Left renal cortex interstitium (tissue), 4 donors: ENCODE measurements around the gene KRT38. TPM values are rescaled to one million over a fixed set of nuclear protein-coding genes. Genes with fewer than 3 reads are reported as not detected.
"Not testable (repeated sequence)": the region's sequence is repeated elsewhere in the genome, so short reads cannot be mapped to it uniquely, and the experiment has no call there.

ENCODE experiments used
- DNase-seq, 4 donors: peaks; one replicate each; pipeline ENCODE4 v3.0.0-alpha.2; 2013; ENCODE audit warnings: low read depth in 4 of 4, low spot score in 2 of 4, missing footprints in 1 of 4
- polyA plus RNA-seq, 4 donors: library from polyadenylated mRNA; unstranded; fragments of 120-200 nt; gene quantifications; one replicate each; pipeline ENCODE4 v1.2.1, GENCODE V29; 2013; ENCODE audit not compliant: insufficient read length in 4 of 4

The KRT38 gene
- polyA plus RNA-seq, 4 donors = not detected

- DNase-seq = no peak
These were observed 43.7 kb downstream of the KRT38 start, which contains the start of gene KRT31 for GRCh38 chr17:41396996-41397660. TSS of gene KRT31 (minus strand) at chr17:41397608. CDS start at chr17:41397539, 69 bp downstream.

GRCh38 chr17:41396340-41396739 is 44.4 kb downstream of the KRT38 start:
- no peak for DNase-seq

- DNase-seq = no peak
These were observed 45.2 kb downstream of the KRT38 start for GRCh38 chr17:41395611-41396010.

- DNase-seq = not testable (repeated sequence)
These were observed 45.7 kb downstream of the KRT38 start for GRCh38 chr17:41395044-41395443.

- DNase-seq = no peak
These were observed 46.4 kb downstream of the KRT38 start for GRCh38 chr17:41394254-41394996.

GRCh38 chr17:41393826-41394225 is 47.0 kb downstream of the KRT38 start:
- no peak for DNase-seq

- DNase-seq = no peak
These were observed 47.5 kb downstream of the KRT38 start for GRCh38 chr17:41393294-41393693.

GRCh38 chr17:41392278-41392677 is 48.5 kb downstream of the KRT38 start:
- DNase-seq = no peak

GRCh38 chr17:41391535-41391934 is 49.2 kb downstream of the KRT38 start:
- no peak for DNase-seq

GRCh38 chr17:41390411-41390938 is 50.3 kb downstream of the KRT38 start:
- DNase-seq = no peak

- no peak for DNase-seq
These were observed 53.1 kb downstream of the KRT38 start for GRCh38 chr17:41387670-41388069.

GRCh38 chr17:41386227-41386626 is 54.6 kb downstream of the KRT38 start:
- DNase-seq = no peak

Other genes starting within 250 kb of the KRT38 start
- not detected for gene KRTAP9-2, start 214.3 kb downstream of the KRT38 start, polyA plus RNA-seq
- gene KRTAP9-3, start 208.5 kb downstream of the KRT38 start, polyA plus RNA-seq = not detected
- gene KRTAP9-8, start 203.0 kb downstream of the KRT38 start, polyA plus RNA-seq = not detected
- gene KRTAP9-4, start 191.3 kb downstream of the KRT38 start, polyA plus RNA-seq = not detected
- gene KRTAP9-9, start 185.6 kb downstream of the KRT38 start, polyA plus RNA-seq = not detected
- gene KRTAP9-6, start 175.6 kb downstream of the KRT38 start, polyA plus RNA-seq = under 1 TPM in 3 of 4 donors, not detected in 1; 0.09 to 0.14 (median 0.10) TPM
- gene KRTAP9-7, start 165.3 kb downstream of the KRT38 start, polyA plus RNA-seq = not detected
- gene KRTAP29-1, start 138.1 kb downstream of the KRT38 start, polyA plus RNA-seq = not detected
- gene KRTAP16-1, start 131.7 kb downstream of the KRT38 start, polyA plus RNA-seq = not detected
- gene KRTAP17-1, start 125.3 kb downstream of the KRT38 start, polyA plus RNA-seq = not detected
- gene KRT33A, start 90.2 kb downstream of the KRT38 start, polyA plus RNA-seq = not detected
- gene KRT33B, start 71.2 kb downstream of the KRT38 start, polyA plus RNA-seq = not detected
- not detected for gene KRT34, start 58.7 kb downstream of the KRT38 start, polyA plus RNA-seq
- gene KRT31, start 43.4 kb downstream of the KRT38 start, polyA plus RNA-seq = not detected
- not detected for gene KRT37, start 16.4 kb downstream of the KRT38 start, polyA plus RNA-seq
- gene KRT32, start 26.4 kb upstream of the KRT38 start, polyA plus RNA-seq = not detected
- gene KRT35, start 40.2 kb upstream of the KRT38 start, polyA plus RNA-seq = under 1 TPM in 2 of 4 donors, not detected in 2; 0.10 to 0.14 TPM
- gene KRT36, start 48.9 kb upstream of the KRT38 start, polyA plus RNA-seq = not detected
- under 1 TPM; 0.31 to 0.93 (median 0.40) TPM for gene KRT13, start 64.6 kb upstream of the KRT38 start, polyA plus RNA-seq
- gene KRT15, start 77.9 kb upstream of the KRT38 start, polyA plus RNA-seq = 1 to 10 TPM in 2 of 4 donors, under 1 TPM in 2; 0.49 to 2.6 (median 1.2) TPM
- gene KRT19, start 87.3 kb upstream of the KRT38 start, polyA plus RNA-seq = 100 to 1,000 TPM; 165 to 257 (median 212) TPM
- gene KRT9, start 131.1 kb upstream of the KRT38 start, polyA plus RNA-seq = not detected
- under 1 TPM in 3 of 4 donors, not detected in 1; 0.16 to 0.70 (median 0.51) TPM for gene KRT14, start 145.9 kb upstream of the KRT38 start, polyA plus RNA-seq
- gene KRT16, start 171.8 kb upstream of the KRT38 start, polyA plus RNA-seq = not detected
- 1 to 10 TPM; 1.5 to 3.4 (median 1.7) TPM for gene KRT17, start 183.6 kb upstream of the KRT38 start, polyA plus RNA-seq
- 100 to 1,000 TPM; 593 to 776 (median 721) TPM for gene EIF1, start 247.9 kb upstream of the KRT38 start, polyA plus RNA-seq